ENCODE results near the gene MAD1L1.
"Not testable (repeated sequence)": the region's sequence is repeated elsewhere in the genome, so short reads cannot be mapped to it uniquely, and the experiment has no call there.

The MAD1L1 gene

DNA sequence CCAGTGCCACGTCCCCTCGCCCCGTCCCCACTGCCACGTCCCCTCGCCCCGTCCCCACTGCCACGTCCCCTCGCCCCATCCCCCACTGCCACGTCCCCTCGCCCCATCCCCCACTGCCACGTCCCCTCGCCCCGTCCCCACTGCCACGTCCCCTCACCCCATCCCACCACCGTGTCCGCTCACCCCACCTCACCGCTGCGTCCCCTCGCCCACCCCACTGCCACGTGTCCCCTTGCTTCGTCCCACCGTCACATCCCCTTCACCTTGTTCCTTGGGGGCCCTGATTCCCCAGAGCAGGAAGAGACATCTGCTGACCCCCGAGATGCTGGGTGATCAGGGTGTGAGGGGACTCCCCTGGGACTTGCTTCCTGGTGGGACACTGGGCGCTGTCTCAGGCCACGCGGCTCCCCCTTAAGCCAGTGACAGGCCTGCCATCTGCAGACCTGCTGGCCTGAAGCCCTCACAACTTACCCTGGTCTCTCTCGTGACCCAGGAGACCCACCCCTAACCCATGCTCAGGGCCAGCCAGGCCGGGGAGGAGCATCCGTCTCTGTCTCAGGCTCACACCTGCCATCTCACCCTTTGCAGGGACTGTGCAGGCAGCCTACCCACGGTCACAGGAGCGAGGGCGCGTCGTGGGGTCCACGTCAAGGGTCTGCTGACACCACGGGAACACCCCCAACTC, 302.2 kb downstream of the MAD1L1 start:
- no peak for DNase-seq

DNA sequence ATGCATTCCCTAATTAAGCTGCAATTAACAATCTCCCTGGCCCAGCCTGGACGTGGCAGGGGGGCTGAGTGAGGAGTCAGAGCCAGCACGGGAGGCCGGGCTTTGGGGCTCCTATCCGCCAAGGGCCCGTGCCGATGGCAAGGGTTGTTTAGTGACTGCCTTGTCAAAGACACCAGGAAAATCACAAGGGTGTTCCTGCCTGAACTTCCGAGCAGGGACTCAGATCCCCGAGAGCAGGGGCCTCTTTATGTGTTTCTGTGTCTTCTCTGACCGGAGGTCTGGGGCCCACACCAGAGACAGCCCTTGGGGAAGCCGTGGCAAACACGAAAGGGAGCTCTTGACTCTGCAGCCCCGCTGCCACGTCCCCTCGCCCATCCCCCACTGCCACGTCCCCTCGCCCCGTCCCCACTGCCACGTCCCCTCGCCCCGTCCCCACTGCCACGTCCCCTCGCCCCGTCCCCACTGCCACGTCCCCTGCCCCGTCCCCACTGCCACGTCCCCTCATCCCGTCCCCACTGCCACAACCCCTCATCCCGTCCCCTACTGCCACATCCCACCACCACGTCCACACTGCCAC, 303.3 kb downstream of the MAD1L1 start:
- not testable (repeated sequence) for DNase-seq

DNA sequence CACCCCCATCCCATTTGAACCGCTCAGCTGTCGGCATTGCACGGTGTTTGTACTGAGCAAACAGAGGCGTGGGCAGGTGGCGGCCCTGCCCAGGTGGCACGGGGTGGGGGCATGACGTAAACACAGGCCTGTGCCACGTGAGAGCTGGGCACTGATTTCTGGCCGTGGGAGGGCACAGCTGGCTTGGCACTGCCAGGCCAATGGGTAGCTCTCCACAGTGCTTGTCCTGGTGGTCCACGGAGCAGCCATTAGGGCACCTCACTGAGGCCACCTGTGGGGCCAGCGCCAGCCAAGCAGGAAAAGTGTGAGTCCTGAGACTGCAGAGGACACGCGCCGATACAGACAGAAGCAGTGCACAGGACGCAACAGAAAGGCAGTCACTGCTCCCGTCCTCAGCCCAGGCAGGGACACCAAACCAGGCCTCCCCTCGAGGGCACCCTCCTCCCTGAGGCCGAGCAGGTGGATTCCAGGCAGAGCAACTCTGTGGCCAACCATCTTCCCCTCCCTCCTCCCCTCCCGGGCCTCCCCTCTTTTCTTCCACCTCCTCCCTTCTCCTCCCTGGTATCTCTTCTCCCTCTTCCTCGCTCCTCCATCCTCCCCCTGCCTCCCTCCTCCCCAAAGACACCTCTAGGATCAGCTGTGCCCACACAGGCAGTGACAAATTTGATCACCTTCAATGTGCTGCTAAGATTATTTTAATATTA, 303.9 kb downstream of the MAD1L1 start:
- no peak for DNase-seq

DNA sequence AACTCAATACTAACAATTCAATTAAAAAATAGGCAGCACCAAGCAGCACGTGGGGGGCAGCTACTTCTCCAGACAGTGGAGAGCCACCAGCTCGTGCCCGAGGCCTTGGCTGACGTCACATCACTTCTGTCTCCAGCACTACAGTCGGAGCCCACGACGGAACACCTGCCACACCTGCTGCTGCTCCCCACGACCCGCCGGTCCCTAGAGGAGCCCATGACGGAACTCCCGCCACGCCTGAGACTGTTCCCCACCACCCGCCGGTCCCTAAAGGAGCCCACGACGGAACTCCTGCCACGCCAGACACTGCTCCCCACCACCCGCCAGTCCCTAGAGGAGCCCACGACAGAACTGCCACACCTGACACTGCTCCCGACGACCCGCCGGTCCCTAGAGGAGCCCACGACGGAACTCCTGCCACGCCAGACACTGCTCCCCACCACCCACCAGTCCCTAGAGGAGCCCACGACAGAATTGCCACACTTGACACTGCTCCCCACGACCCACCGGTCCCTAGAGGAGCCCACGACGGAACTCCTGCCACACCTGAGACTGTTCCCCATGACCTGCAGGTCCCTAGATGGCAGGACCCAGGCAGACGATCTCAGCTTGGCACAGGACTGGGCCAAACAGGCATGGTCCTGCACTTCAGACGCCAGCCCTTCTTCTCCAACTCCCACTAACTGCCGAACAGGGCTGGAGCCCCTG, 304.7 kb downstream of the MAD1L1 start:
- DNase-seq, result no peak

DNA sequence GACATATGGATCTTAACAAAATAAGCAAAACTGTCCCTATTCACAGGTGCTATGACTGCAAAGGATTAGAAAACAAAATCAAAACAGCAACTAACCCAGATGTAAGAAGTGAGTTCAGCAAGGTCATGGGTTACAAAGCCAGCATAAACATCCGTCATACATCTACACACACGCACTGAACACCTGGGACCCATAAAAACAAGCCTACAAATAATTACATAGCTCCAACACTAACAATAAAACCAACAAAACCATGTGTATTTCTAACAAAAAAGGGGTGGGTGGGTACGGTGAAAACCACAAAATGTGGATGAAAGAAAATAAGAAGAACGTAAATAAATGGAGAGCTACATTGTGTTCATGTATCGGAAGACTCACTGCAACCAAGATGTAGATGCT, 305.8 kb downstream of the MAD1L1 start:
- DNase-seq, result no peak

DNA sequence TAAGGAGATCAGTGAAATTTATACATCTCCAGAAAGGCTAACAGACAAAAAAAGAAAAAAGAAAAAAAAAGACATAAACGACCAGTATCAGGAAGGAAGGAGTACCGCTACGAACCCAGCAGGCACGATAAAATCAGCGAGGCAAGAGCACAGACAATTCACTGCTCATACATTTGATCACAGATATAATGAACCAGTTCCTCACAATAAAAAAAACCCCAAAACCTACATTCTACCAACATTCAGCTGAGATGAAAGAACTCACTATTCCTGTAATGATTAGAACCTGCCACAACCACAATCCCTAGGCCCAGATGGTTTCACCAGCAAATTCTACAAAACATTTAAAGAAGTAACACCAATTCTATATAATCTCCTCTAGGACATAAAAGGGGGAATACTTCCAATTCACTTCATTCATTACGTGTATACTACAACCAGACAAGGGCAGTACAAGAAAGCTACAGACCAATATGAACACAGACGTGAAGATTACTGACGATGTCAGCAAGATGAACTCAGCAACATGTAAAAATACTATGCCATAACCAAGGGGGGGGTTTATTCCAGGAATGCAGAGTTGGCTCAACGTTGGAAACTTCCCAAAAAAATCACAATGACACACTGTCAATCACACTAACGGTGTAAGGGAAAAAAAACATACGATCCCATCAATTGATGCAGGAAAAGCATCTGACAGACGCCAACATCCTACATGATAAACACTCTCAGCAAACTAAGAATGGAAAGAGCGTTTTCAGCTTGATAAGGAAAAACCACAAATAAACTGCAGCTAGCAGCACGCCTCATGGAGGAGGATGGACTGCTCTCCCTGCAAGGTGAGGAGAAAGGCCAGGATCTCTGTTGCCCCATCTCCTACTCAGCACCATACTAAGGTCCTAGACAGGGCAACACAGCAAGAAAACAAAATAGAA, 306.5 kb downstream of the MAD1L1 start:
- no peak for DNase-seq

DNA sequence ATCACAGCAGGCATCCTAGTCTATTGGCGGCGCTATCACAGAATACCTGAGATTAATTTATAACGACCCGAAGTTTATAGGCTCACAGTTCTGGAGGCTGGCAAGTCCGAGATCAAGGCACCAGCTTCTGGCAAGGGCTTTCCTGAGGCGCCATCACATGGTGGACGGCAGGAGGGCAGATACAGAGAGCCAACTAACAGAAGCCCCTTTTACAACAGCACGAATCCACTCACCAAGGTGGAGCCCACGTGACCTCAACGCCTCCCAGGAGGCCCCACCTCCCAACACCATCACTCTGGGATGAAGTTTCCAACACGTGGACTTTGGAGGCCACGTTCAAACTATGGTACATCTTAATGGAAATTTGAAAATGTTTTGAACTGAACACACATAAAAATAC, 307.4 kb downstream of the MAD1L1 start:
- no peak for DNase-seq

DNA sequence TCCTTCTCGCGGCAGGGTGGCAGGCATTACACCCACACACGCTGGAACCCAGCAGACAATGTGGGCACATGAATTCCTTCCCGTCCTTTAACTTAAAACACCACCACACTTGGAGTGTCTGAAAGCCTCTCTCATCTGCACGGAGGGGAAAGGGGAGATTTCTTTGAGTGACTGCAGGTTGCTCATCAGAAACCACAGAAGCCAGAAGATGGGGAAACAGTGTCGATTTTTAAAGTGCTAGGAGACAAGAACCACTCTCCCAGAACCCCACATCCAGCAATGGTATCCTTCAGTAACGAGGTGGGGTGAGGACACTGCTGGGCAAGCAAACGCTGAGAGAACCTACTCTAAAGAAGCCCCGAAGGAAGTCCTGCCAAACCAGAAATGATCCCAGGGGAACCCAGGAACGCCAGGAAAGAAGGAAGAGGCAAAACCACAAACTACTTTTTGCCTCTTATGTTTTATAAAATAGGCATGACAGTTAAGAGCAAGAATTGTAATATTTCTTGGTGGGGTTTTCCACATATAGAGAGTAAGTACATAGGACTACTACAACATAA, 308.4 kb downstream of the MAD1L1 start:
- DNase-seq, result no peak

DNA sequence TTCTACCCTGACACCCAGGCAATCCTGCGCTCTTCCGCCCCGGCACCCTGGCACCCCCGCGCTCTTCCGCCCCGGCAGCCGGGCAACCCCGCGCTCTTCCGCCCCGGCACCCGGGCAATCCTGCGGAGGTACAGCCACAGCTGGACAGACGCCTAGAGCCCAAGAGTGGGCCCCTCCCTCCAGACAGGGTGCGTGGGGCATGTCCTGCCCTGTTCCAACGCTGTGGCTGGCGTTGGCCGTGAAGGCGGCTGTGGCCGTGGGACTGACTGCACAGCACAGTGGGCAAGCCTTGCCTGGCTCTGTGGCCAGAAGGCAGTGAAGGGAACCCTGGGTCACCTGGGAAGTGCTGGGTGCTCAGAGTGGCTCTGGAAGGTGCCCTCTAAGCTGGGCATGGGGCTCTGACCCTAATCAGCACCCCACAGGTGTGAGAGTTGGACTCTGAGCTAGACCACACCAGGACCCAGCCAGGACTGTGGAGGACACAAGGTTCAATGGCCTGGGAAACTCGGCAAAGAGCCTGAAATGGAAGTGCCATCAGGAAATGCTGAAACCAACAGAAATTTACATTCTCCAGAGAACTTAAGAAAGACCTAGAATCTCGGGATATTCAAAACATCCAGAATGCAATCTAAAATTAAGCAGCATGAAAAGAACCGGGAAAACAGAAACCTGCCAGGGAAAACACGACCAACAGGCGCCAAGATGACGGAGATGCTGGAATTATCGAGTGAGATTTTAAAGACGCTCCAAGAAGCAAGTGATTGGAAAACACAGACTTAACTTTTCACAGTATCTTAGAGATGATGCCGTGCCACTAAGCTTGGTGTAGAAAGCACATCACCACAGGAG, 309.1 kb downstream of the MAD1L1 start:
- DNase-seq, result no peak

DNA sequence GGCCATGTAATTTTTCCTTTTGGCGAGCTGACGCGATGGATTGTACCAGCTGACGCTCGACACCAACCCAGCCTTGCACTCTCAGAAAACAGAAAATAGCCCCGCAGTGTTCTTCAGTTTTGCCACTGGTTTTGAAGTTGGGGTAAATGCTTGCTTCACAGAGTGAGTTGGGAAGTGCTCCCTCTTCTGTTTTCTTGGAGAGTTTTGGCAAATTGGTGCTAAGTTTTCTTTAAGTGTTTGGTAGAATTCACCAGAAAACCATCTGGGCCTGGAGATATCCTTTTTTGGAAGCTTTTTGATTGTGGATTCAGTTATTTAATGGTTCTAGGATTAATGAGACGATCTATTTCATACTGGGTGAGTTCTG, 309.9 kb downstream of the MAD1L1 start:
- no peak for DNase-seq

DNA sequence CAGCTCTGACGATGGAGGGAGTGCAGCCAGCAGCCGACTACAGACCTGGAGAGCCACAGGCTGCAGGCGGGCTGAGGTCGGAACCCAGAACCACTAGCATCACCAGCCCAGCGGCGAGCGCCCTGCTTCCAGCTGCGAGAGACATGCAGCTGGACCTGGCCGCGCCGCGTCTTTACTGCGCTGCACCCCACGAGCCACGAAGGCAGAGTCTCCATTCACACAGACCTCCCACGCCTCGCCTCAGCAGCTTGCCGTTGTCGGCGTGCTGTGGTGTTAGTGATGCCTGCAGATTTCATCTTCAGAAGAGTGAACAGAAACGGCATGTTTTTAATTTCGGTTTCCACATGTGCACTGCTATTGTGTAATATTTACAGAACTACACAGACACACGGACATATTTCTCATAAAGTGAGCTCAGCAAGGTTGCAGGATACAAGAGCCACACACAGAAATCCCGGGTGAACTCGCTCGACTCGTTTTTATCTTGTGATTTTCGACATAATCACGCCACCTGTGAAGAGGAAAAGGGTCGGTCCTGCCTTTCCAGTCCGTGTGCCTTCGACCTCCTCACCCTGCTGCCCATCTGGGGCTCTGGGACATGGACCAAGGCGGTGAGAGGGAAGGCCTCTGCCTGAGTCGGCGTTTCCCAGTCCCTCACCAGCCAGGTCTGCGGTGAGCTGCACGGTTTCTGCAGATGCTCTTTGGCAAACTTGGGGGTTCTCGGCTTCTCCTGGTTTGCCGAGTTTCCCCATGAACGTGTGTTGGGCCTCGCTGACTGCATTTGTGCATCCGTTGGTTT, 310.5 kb downstream of the MAD1L1 start:
- DNase-seq, result no peak

DNA sequence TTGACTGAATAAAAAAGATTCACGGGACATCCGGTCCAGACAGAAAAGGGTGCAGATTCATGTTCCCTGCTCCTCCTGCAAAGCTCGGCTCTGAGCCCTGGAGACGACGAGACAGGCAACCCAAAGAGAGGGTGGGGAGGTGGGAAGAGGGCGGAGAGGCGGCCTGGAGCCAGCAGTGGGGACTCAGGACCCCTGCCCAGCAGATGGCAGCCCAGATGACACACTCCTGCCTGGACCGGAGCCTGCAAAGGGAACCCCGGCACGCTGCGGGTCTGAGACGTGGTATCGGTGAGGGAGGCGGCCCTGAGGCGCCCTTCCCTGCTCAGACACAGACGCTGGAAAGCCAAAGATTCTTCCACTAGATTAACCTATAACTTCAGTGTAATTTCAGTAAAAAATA, 311.9 kb downstream of the MAD1L1 start:
- no peak for DNase-seq

DNA sequence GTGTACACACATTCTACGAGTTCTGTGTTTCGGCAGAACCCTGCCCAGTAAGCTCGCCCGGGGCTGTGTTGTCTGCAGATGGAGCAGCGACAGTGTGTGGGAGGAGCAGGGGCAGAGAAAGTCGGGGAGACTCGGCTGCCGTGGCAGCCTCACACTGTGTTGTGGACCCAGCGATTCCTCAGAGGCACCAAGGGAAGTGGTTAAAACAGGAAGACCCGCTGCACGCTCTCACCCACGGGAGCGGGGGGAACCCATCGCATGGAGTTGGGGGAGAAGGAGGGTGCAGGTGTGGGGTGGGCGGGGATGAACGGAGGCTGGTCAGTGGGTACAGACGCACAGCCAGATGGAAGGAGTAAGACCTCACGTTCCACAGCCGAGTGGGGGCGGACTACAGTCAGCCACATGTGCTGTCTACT, 312.5 kb downstream of the MAD1L1 start:
- no peak for DNase-seq

DNA sequence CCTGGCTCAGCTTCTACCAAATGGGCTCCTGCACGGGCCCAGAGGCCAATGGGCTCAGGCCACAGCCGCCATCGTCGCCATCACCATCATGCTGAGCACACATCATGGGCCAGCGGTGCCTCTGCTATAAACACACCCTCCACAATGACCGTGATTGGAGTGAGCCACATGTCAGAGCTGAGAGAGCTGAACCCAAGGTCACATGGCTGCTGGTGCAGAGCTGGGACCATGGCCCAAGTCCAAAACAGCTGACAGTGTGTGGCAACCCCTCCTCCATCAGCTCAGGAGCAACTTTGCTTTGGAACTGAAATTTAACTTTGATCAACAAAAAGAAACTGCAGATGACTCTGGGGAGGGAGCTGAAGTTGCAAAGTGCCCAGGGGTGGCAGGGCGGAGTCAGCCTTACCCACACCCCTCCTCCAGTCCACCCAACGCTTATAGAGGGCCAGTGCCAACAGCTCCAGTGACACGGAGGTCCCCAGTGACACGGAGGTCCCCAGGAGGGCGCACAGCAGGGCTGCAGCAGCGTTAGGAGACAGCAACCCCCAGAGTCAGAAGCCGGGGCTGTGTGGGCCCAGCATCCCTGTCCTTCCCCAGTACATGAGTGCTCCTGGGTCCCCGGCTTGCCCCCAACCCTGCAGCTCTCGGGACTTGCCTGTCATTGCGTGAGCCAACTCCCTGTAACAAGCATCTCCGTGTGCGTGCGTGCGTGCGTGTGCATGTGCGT, 313.0 kb downstream of the MAD1L1 start:
- no peak for DNase-seq

DNA sequence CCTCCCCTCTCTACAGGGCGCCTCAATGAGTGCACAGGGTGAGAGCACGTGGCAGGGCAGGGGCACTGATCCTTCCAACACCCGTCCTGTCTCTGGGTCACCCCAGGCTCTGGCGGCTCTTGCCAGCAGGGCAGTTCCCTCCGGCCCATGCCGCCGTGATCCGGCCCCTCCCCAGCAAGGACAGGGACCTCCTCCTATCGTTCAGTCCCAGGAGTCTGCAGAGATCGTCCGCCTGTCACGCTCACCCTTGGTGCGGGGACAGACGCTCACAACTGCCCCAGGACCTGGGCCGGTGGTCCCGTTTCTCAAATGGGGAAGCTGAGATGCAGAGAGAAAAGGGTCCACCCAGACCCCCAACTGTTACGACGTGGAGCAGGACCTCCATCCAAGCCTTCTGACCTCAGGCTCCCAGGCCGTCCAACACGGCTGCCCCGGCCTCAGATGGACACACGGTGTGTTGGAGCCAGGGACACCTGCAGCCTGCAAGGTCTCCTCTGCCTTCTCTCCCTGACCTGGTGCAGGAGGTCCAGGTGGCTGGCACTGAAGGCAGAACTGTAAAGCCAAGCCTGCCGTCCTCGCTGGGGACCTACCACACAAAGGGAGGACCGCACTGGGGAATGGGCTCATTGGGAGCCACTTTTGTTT, 313.7 kb downstream of the MAD1L1 start:
- no peak for DNase-seq

DNA sequence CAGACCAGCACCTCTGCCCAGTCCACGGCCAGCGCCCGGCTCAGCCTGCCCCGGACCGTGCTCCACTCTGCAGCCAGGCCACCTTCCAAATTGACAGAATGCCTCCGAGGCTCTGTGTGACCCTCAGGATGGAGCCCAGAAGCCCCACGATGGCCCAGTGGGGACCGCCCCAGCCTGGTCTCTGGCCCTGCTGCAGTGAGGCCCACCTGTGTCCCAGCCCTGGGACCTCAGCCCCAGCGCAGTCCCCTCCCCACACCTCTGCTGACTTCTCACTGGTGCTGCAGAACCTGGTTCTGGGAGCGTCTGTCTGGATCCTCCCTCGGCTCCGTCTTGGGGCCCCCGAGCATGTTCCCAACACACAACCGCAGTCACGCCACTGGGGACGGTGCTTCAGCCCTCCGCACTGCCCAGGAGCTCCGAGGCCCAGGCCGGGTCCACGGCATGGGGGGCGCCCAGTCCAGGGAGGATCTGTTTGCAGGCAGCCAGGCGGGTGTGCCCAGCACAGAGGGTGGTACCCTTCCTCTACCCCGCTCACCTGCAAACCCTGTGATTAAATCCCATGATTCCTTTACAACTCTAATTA, 314.6 kb downstream of the MAD1L1 start:
- DNase-seq, result no peak

DNA sequence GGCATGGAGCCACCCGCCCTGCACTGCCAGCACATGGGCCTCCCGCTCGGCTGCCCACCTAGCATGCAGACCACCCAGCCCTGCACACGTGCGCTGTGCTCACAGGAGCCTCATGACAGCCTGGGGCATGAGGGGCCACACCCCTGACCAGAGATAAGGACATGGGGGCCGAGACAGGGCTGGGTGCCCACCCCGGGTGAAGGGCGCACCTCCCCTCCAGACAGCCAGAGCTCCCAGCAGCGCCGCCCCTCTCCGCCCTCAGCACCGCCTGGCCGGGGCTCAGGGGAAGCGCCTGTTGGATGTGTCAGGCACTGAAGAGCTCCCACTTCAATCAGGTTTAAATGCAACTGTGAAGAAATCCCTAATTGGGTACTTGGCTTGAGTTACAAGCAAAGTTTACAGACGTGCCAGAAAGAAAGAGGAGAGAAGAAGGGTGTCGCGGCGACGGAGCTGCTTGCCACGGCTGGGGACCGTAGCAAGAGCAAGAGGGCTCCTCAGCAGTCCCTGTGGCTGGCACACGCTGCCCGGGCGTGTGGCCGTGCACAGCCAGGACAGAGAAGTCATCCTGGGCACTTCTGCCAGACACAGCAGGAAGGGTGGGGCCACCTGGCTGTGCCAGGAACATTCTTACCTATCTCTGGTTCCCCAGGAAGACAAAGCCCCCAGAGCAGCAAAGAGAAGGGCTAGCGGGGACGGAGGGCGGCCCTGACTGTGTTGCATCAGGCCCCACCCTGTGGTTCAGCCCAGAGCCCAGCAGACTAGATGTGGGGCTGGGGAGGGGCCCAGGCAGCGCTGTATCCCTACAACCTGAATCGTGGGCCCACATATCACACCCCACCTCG, 315.3 kb downstream of the MAD1L1 start:
- no peak for DNase-seq

DNA sequence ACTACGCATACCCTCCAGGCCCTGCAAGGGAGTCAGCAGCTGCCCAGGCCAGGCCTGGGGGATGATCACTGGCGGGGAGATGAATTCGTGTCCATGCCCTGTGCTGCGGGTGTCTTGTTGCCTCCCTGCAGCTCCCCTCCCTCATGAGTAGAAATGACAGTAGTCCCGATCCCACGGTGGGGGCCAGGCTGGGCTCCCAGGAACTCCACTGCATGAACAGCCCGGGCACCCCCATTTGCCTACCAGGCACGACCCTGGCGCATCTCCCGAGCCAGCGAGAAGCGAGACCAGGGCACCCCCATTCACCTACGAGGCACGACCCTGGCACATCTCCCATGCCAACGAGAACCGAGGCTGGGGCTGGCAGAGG, 316.2 kb downstream of the MAD1L1 start:
- no peak for DNase-seq

Measured in NCI-H1105 treated with DMSO at 0.1 percent for 48 hours (cell line).